Measurements from ENCODE around the gene ERICH4. TPM values are rescaled to one million over a fixed set of nuclear protein-coding genes. Genes with fewer than 3 reads are reported as not detected.

Gene ERICH4
- polyA plus RNA-seq, 1 of the 3 experiments (the other 2 are of a cell fraction): not detected

DNA sequence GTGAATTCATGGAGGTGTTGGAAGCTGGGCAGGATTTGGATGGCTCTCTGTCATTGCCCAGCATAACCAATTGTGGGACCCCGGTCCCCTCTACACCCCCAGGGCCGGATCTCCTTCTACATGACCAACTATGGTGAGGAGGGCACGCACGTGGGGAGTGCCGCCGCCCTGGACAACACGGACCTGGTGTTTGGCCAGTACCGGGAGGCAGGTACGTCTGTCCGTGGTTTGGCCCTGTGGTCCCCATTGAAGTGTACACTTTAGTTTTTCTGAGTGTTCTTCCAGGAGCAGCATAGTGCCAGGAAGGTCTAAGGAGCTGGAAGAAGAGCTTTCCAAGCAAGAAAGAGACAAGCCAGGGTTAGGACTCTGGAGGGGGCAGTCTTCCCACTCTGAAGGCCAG lies 29.0 kb upstream of the ERICH4 start:
- 100% methylated on average over 1 of the region's 10 CpGs for WGBS (ENCODE audit: low lambda C conversion rate)
- no peak for DNase-seq
- Histone ChIP-seq H2AFZ (ENCODE audit: low read depth) (no peak overlapping the region), H4K20me1 (ENCODE audit: insufficient read depth) (no peaks in the 10 kb centered on the region), H3K9me2 (no peaks in the 10 kb centered on the region), H3F3A (replicated peaks; ENCODE audit: insufficient read depth) (no peaks in the 10 kb centered on the region), H3K4me1 (ENCODE audit: control insufficient read depth in 1 of 2, insufficient read depth in 2 of 2, low read depth in 1 of 2, low read length in 1 of 2) (peaks cover 0 to 12% of the 10 kb centered on the region in 2 experiments; a peak in 1 of 4 replicates), H3K79me2 (ENCODE audit: insufficient read depth) (no peaks in the 10 kb centered on the region), H3K9me3 (no peaks in the 10 kb centered on the region), H3K9ac (no peak overlapping the region), H3K36me3 (replicated peaks in 1 of 2; ENCODE audit: control insufficient read depth in 1 of 2, insufficient read depth in 2 of 2, low read length in 1 of 2) (peaks cover 0 to 24% of the 10 kb centered on the region in 2 experiments), H3K27ac (ENCODE audit: low read depth in 2 of 2, low read length in 1 of 2) (no peak overlapping the region), H3K4me2 (no peak overlapping the region), H3K4me3 (ENCODE audit: low read depth in 2 of 2, low read length in 1 of 2) (no peak overlapping the region), H3K27me3 (ENCODE audit: insufficient read depth) (no peaks in the 10 kb centered on the region)
- ChIA-PET POLR2A (no interaction called here), CTCF (no interaction called here)
- TF ChIP-seq JUND (IDR thresholded peaks at IDR 0.05) (no peak), RXRA (IDR thresholded peaks at IDR 0.05; ENCODE audit: borderline replicate concordance, low read depth) (no peak), NFIC (IDR thresholded peaks at IDR 0.05; ENCODE audit: borderline replicate concordance) (no peak), MXI1 (IDR thresholded peaks at IDR 0.05; ENCODE audit: low read depth, low read length) (no peak), SMC3 (IDR thresholded peaks at IDR 0.05; ENCODE audit: low read depth, low read length) (no peak), GABPA (IDR thresholded peaks at IDR 0.05; ENCODE audit: low read depth) (no peak), FOSL2 (IDR thresholded peaks at IDR 0.05; ENCODE audit: borderline replicate concordance, low read depth) (no peak), EZH2phosphoT487 (IDR thresholded peaks at IDR 0.05; ENCODE audit: borderline replicate concordance, low read depth) (no peak), ELF1 (IDR thresholded peaks at IDR 0.05) (no peak), SIN3A (IDR thresholded peaks at IDR 0.05; ENCODE audit: borderline replicate concordance, low read depth, low read length) (no peak), TCF12 (IDR thresholded peaks at IDR 0.05) (no peak)

DNA sequence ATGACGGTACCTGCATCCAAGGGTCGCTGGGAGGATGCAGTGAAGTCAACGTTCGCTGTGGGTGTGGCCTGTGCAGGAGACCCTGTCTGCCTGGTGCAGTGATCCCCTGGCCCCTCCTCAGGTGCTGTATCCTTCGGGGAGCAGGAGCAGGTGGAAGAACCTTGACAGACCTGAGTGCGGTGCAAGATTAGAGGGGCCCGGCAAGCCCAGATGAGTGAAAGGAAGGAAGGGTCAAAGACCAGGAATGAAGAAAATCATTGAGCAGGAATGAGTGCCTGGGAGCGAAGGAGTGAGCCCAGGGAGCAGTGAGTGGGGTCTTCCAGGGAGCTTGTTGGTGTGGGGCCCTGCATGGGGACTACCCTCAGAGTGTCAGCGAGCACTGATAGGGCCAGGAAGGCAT lies 28.5 kb upstream of the ERICH4 start:
- POLR2A ChIA-PET: no interaction called here
- no peak for DNase-seq
- Histone ChIP-seq H3K27ac (ENCODE audit: low read depth in 2 of 2, low read length in 1 of 2) (no peak overlapping the region), H4K20me1 (ENCODE audit: insufficient read depth) (no peaks in the 10 kb centered on the region), H3K9me3 (no peaks in the 10 kb centered on the region), H3F3A (replicated peaks; ENCODE audit: insufficient read depth) (no peaks in the 10 kb centered on the region), H3K9ac (no peak overlapping the region), H3K79me2 (ENCODE audit: insufficient read depth) (no peaks in the 10 kb centered on the region), H3K4me2 (no peak overlapping the region), H3K9me2 (no peaks in the 10 kb centered on the region), H2AFZ (ENCODE audit: low read depth) (no peak overlapping the region), H3K4me1 (ENCODE audit: control insufficient read depth in 1 of 2, insufficient read depth in 2 of 2, low read depth in 1 of 2, low read length in 1 of 2) (peaks cover 0 to 12% of the 10 kb centered on the region in 2 experiments; a peak in 1 of 4 replicates), H3K27me3 (ENCODE audit: insufficient read depth) (no peaks in the 10 kb centered on the region), H3K4me3 (ENCODE audit: low read depth in 2 of 2, low read length in 1 of 2) (no peak overlapping the region), H3K36me3 (replicated peaks in 1 of 2; ENCODE audit: control insufficient read depth in 1 of 2, insufficient read depth in 2 of 2, low read length in 1 of 2) (peaks cover 0 to 27% of the 10 kb centered on the region in 2 experiments)
- 91% methylated on average over 9 of the region's 9 CpGs for WGBS (ENCODE audit: low lambda C conversion rate)
- CTCF ChIA-PET: no interaction called here
- TF ChIP-seq FOSL2 (IDR thresholded peaks at IDR 0.05; ENCODE audit: borderline replicate concordance, low read depth) (no peak), SMC3 (IDR thresholded peaks at IDR 0.05; ENCODE audit: low read depth, low read length) (no peak), NFIC (IDR thresholded peaks at IDR 0.05; ENCODE audit: borderline replicate concordance) (no peak), GATA2 (CRISPR knock-in tag; IDR thresholded peaks at IDR 0.05) (no peak), ELF1 (IDR thresholded peaks at IDR 0.05) (no peak), TAF1 (IDR thresholded peaks at IDR 0.05; ENCODE audit: borderline replicate concordance, low read depth, low read length) (no peak), GABPA (IDR thresholded peaks at IDR 0.05; ENCODE audit: low read depth) (no peak), MXI1 (IDR thresholded peaks at IDR 0.05; ENCODE audit: low read depth, low read length) (no peak), JUND (IDR thresholded peaks at IDR 0.05) (no peak), FOXJ3 (CRISPR knock-in tag; IDR thresholded peaks at IDR 0.05) (no peak), TEAD4 (IDR thresholded peaks at IDR 0.05; ENCODE audit: borderline replicate concordance, insufficient read depth) (no peak)
- TF ChIP-seq, protein P1, sequence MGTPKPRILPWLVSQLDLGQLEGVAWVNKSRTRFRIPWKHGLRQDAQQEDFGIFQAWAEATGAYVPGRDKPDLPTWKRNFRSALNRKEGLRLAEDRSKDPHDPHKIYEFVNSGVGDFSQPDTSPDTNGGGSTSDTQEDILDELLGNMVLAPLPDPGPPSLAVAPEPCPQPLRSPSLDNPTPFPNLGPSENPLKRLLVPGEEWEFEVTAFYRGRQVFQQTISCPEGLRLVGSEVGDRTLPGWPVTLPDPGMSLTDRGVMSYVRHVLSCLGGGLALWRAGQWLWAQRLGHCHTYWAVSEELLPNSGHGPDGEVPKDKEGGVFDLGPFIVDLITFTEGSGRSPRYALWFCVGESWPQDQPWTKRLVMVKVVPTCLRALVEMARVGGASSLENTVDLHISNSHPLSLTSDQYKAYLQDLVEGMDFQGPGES (IDR thresholded peaks at IDR 0.05; ENCODE audit: low read depth, low read length): no peak
- TF ChIP-seq, protein P2, sequence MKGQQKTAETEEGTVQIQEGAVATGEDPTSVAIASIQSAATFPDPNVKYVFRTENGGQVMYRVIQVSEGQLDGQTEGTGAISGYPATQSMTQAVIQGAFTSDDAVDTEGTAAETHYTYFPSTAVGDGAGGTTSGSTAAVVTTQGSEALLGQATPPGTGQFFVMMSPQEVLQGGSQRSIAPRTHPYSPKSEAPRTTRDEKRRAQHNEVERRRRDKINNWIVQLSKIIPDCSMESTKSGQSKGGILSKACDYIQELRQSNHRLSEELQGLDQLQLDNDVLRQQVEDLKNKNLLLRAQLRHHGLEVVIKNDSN (IDR thresholded peaks at IDR 0.05; ENCODE audit: borderline replicate concordance, low read depth): no peak
- TF ChIP-seq, protein P3, sequence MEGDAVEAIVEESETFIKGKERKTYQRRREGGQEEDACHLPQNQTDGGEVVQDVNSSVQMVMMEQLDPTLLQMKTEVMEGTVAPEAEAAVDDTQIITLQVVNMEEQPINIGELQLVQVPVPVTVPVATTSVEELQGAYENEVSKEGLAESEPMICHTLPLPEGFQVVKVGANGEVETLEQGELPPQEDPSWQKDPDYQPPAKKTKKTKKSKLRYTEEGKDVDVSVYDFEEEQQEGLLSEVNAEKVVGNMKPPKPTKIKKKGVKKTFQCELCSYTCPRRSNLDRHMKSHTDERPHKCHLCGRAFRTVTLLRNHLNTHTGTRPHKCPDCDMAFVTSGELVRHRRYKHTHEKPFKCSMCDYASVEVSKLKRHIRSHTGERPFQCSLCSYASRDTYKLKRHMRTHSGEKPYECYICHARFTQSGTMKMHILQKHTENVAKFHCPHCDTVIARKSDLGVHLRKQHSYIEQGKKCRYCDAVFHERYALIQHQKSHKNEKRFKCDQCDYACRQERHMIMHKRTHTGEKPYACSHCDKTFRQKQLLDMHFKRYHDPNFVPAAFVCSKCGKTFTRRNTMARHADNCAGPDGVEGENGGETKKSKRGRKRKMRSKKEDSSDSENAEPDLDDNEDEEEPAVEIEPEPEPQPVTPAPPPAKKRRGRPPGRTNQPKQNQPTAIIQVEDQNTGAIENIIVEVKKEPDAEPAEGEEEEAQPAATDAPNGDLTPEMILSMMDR (IDR thresholded peaks at IDR 0.05): no peak
- TF ChIP-seq, protein P4, sequence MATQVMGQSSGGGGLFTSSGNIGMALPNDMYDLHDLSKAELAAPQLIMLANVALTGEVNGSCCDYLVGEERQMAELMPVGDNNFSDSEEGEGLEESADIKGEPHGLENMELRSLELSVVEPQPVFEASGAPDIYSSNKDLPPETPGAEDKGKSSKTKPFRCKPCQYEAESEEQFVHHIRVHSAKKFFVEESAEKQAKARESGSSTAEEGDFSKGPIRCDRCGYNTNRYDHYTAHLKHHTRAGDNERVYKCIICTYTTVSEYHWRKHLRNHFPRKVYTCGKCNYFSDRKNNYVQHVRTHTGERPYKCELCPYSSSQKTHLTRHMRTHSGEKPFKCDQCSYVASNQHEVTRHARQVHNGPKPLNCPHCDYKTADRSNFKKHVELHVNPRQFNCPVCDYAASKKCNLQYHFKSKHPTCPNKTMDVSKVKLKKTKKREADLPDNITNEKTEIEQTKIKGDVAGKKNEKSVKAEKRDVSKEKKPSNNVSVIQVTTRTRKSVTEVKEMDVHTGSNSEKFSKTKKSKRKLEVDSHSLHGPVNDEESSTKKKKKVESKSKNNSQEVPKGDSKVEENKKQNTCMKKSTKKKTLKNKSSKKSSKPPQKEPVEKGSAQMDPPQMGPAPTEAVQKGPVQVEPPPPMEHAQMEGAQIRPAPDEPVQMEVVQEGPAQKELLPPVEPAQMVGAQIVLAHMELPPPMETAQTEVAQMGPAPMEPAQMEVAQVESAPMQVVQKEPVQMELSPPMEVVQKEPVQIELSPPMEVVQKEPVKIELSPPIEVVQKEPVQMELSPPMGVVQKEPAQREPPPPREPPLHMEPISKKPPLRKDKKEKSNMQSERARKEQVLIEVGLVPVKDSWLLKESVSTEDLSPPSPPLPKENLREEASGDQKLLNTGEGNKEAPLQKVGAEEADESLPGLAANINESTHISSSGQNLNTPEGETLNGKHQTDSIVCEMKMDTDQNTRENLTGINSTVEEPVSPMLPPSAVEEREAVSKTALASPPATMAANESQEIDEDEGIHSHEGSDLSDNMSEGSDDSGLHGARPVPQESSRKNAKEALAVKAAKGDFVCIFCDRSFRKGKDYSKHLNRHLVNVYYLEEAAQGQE (IDR thresholded peaks at IDR 0.05; ENCODE audit: low read depth, low read length): no peak

Measured in SK-N-SH (cell line).